Kidney (tissue), 14 donors: ENCODE results near the gene SNTG2. TPM values are rescaled to one million over a fixed set of nuclear protein-coding genes. Genes with fewer than 3 reads are reported as not detected.

Experiments used
- DNase-seq, 5 donors: peaks; one replicate each; pipeline ENCODE4 v3.0.0-alpha.2; 2013 to 2020
- FAIRE-seq: peaks from 2 replicates; lab custom pipeline; 2012; peaks lifted over from hg19 to GRCh38; lab: Jason Lieb, UNC
- H3K27ac ChIP-seq, 2 donors: one replicate each; pipeline ENCODE4 v1.7.0; 2013; ENCODE audit warnings: low read depth in 2 of 2, low read length in 2 of 2, inconsistent platforms in 1 of 2
- H3K27me3 ChIP-seq: one replicate; pipeline ENCODE4 v1.7.1; 2013; ENCODE audit warnings: low read length, inconsistent platforms; ENCODE audit not compliant: control insufficient read depth, insufficient read depth
- H3K36me3 ChIP-seq, 3 donors: one replicate each; pipeline versions ENCODE4 v1.7.0 to v1.7.1; 2013; ENCODE audit warnings: low read length in 3 of 3, control low read depth in 1 of 3, inconsistent platforms in 1 of 3; ENCODE audit not compliant: insufficient read depth in 3 of 3, control insufficient read depth in 2 of 3
- H3K4me1 ChIP-seq, 3 donors: one replicate each; pipeline versions ENCODE4 v1.7.0 to v1.7.1; 2013; ENCODE audit warnings: low read length in 3 of 3, inconsistent platforms in 1 of 3, low read depth in 1 of 3; ENCODE audit not compliant: control insufficient read depth in 2 of 3, insufficient read depth in 2 of 3
- H3K4me3 ChIP-seq, 3 donors: one replicate each; pipeline versions ENCODE4 v1.7.0 to v1.8.1; 2013; ENCODE audit warnings: low read length in 3 of 3, control low read depth in 1 of 3, inconsistent platforms in 1 of 3
- H3K9ac ChIP-seq, 3 donors: one replicate each; pipeline versions ENCODE4 v1.7.0 to v1.7.1; 2013; ENCODE audit warnings: low read length in 3 of 3, control low read depth in 1 of 3, inconsistent platforms in 1 of 3
- H3K9me3 ChIP-seq, 3 donors: one replicate each; pipeline versions ENCODE4 v1.7.0 to v1.7.1; 2013; ENCODE audit warnings: low read length in 3 of 3, control low read depth in 1 of 3, inconsistent platforms in 1 of 3; ENCODE audit not compliant: control insufficient read depth in 2 of 3, insufficient read depth in 1 of 3
- CTCF ChIP-seq: IDR thresholded peaks from 3 replicates; pipeline ENCODE4 v1.5.1; 2012; ENCODE audit warnings: mild to moderate bottlenecking, moderate library complexity, borderline replicate concordance; ENCODE audit not compliant: insufficient read depth; ENCODE audit errors: extremely low read depth
- intact Hi-C: fragments of 100-400 bp; cut with DNase I; formaldehyde crosslinking; loops from one replicate; pipeline ENCODE4 v1.11.1; 2022
- polyA plus RNA-seq: library from polyadenylated mRNA; stranded (reverse); fragments of 350-450 nt; fragmentation: Illumina TruSeq; extraction: RNeasy Lipid Tissue Mini Kit (QIAGEN cat#74804); gene quantifications from one replicate; pipeline ENCODE4 v1.2.3, GENCODE V29; 2014; ENCODE audit warnings: low read depth, low replicate concordance; ENCODE audit not compliant: insufficient read depth
- total RNA-seq: library from RNA; stranded (reverse); fragmentation: NEBNext Ultra II Directional; extraction: Animal tissue kit (Norgen Biotek cat#: 25700); gene quantifications from one replicate; pipeline ENCODE4 v1.2.1, GENCODE V29; 2021
- donor health status: control.
- donor health status: control.
- donor health status: control.
- donor health status: control.
- donor health status: control.
- donor health status: DM: yes; HTN: yes; CAD: no.
- donor health status: Normal renal cell carcinoma (clear cell type).

The SNTG2 gene
- total and polyA plus RNA-seq, 2 donors from 2014 or later = 2.2 TPM; not detected in 1

DNA sequence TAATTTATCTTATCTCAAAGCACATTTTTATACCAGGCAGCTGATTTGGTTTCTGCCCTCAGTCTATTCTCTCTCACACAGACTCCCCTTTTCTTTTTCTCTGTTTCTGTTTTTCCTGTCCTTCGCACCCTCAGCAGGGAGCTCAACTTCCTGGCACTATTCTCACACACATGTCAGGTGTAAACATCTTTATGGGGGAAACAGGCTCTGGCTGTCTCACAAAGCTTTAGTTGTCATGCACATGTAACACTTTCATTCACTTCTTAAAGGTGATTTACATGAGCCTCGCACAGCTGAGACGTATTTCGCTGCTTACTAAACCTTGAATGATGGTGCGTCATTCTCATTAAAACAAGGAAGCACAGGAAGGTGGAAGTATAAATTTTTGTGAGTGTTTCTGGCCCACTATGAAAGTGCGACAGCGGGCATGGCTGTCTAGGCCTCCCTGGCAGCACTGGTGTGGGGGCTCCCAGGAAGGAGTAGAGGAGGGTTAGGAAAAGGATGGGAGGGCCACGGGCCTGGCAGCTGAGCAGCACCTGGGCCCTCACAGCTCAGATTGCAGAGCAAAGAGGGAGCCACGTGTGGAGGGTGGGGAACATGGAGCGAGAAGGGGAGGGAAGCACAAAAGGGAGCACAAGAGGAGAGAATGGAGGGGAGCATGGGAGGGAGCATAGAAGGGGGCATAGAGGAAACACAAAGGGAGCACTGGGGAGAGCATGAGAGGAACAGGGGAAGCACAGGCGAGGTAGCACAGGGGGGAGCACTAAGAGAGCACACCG, 46.2 kb upstream of the SNTG2 start:
- FAIRE-seq = no peak
- Histone ChIP-seq H3K9ac (no peak overlapping the region), H3K27me3 (no peaks in the 10 kb centered on the region), H3K36me3 (no peaks in the 10 kb centered on the region), H3K4me3 (no peak overlapping the region), H3K4me1 (no peaks in the 10 kb centered on the region), H3K9me3 (peaks cover 0 to 7% (median 0%) of the 10 kb centered on the region in 3 donors), H3K27ac (no peak overlapping the region)
- no peak for DNase-seq
- TF ChIP-seq CTCF = no peak
- intact Hi-C loops = no loop called here

DNA sequence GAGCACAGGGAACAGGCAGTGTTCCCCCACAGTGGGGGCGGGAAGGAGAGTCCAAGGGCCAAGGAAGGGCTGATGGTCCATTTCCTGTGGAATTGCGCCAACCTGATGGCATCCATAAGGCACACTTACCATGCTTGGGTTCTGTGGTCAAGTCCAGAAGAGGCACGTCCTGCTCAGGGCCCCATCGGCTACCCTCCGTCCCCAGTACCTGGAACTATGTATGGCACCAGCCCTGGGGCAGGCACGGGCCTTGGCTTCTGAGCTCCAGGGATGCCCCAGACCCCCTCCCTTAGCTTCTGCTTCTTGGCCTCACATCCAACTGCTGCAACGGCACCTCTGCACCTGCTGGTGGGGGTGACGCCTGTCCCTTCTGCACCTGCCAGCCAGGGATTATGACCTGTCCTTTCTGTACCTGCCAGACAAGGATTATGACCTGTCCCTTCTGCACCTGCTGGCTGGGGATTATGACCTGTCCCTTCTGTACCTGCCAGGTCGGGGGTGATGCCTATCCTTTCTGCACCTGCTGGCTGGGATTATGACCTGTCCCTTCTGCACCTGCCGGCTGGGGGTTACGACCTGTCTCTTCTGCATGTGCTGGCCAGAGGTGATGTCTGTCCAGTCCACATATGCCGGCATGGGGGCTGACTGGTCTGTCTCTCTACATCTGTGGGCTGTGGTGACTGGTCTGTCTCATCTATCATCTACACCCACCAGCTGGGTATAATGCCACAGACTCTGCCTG, 45.4 kb upstream of the SNTG2 start:
- DNase-seq (no peak), FAIRE-seq (no peak)
- TF ChIP-seq CTCF = no peak
- intact Hi-C loops = no loop called here
- no peak overlapping the region for H3K4me3 ChIP-seq
- H3K27me3 ChIP-seq = no peaks in the 10 kb centered on the region
- no peak overlapping the region for H3K9ac ChIP-seq
- H3K9me3 ChIP-seq = no peaks in the 10 kb centered on the region
- H3K36me3 ChIP-seq = no peaks in the 10 kb centered on the region
- no peaks in the 10 kb centered on the region for H3K4me1 ChIP-seq
- no peak overlapping the region for H3K27ac ChIP-seq

GRCh38 chr2:905833-906140, 44.9 kb upstream of the SNTG2 start:
- FAIRE-seq (no peak), DNase-seq (no peak)
- Histone ChIP-seq H3K36me3 (no peaks in the 10 kb centered on the region), H3K27me3 (no peaks in the 10 kb centered on the region), H3K9ac (no peak overlapping the region), H3K27ac (no peak overlapping the region), H3K9me3 (no peaks in the 10 kb centered on the region), H3K4me3 (no peak overlapping the region), H3K4me1 (no peaks in the 10 kb centered on the region)
- TF ChIP-seq CTCF = no peak
- intact Hi-C loops = no loop called here
